NCI-H128 (cell line): Measurements from ENCODE around the gene IDH3G.

Experiments
- DNase-seq: peaks from one replicate; lab custom pipeline; 2025; ENCODE audit not compliant: unreplicated experiment; lab: John Stamatoyannopoulos, UW

IDH3G gene

DNA sequence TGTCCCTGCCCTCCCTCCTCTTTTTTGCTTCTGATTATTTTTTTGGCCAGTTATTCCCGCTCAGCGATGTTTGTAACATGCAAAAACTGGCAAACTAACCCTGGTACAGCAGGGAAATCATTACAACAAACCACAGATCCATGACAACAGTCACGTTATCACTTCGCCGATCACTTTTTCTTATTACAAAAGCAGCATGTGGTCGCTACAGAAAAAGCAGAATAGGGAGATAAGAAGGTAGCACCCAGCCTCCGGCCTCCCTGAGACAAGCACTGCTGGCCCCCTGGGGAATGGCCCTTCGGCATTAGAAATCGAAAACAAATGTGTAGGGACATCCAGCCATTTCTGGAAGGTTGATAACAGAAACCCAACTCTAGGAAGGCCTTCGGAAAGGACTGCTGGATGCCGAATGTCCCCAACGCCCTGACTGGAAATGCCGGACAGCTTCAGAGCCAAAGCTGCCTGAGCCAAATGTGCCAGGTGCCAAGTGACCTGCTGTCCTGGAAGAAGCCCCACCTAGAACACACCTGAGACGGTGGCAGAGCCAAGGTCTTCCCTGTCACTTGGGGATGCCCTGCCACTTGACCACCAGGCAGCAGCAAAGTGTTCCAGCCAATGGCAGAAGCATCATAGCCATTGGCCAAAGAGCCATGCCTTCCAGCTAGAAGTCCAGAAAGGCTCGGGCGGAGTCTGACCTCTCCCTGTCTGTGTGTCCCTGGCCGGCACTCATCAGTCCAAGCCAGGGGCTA lies 2.9 kb downstream of the IDH3G start:
- DNase-seq: no peak

- no peak for DNase-seq
Observed at GRCh38 chrX:153789654-153790053, 4.5 kb downstream of the IDH3G start.

GRCh38 chrX:153786669-153787068 lies 7.5 kb downstream of the IDH3G start:
- no peak for DNase-seq

DNA sequence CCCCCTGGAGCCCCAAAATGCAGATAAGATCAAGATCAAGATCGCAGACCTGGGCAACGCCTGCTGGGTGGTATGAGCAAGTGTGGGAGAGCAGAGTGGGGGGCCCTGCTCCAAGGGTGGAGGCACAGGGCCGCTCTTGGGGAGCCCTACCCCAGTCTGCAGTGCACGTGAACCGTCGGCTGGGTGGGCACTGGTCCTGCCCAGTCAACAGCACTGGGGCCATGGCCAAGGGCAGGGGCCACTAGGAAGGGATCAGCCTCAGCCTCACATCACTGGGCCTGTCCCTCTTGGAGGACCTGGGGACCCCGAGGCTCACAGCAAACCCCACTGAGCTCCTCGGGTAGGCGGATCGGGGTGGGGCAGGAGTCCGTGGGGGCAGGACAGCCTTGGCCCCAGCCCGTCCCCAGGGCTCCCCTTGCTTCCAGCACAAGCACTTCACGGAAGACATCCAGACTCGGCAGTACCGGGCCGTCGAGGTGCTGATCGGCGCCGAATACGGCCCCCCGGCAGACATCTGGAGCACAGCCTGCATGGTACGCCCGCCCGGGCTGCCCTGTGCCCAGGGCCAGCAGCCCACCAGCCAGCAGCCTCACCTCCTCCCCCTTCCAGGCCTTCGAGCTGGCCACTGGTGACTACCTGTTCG lies 9.7 kb downstream of the IDH3G start:
- no peak for DNase-seq

DNA sequence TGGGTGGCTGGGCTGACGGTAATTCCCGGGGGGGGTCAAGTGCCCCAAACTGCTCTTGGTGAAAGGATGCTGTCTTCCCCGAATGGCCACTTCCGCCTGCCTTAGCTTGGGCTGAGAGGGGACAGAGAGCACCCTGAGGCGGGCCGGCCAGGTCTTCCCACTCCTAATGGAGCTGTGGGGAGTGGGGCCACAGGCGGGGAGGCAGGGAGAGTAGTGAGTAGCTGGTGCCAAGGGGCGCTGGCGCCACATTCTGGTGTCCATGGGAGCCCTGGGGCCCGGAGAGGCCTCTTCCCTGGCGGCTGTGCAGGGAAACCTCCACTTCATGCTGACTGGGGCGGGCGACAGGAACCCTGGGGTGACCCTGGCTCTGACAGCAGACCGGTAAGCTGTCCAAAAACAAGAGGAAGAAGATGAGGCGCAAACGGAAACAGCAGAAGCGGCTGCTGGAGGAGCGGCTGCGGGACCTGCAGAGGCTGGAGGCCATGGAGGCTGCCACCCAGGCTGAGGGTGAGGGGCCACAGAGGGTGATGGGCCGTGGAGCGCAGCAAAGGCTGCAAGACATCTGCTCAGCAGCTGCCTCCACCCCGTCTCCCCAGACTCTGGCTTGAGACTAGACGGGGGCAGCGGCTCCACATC lies 10.7 kb downstream of the IDH3G start:
- DNase-seq: no peak

- DNase-seq: no peak
Observed at GRCh38 chrX:153782871-153783270, 11.3 kb downstream of the IDH3G start.

- peak; percentile 80 for DNase-seq
Observed at GRCh38 chrX:153782313-153782712, 11.9 kb downstream of the IDH3G start.

- DNase-seq: no peak
Observed at GRCh38 chrX:153781428-153782047, 12.6 kb downstream of the IDH3G start.

DNA sequence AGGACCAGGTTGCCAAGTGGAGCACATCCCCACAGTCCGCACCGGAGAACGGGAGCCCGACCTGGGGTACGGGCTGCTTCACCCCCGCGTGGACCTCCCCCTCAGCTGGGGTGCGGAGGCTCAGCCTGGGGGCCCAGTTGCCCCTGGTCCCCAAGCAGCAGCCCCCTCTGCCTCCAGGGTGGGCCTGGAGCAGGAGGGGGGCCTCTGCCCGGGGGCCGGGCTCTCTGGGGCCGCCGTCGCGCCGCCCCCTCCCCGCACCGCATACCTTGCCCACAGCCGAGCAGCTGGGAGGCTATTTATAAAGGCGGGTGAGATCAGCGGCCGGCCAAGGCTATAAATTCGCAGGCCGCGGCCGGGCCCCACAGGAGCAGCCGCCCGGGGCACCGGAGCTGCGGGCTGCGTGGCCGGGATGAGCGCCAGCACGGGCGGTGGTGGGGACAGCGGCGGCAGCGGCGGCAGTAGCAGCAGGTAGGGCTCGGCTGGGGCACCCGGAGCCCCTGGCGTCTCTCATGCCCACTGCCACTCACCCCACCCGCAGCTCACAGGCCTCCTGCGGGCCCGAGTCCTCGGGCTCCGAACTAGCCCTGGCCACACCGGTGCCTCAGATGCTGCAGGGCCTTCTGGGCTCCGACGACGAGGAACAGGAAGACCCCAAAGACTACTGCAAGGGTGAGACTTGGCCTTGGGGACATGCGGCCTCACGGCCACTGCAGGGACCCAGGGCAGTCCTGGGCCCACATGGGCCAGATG lies 13.3 kb downstream of the IDH3G start, which contains the start of gene SRPK3:
SRPK3 (plus strand) TSS at position 364 of the 750 bp plus-strand sequence; CDS start at position 410, 46 bp downstream.
- DNase-seq: no peak

- DNase-seq: no peak
Observed at GRCh38 chrX:153779891-153780677, 14.1 kb downstream of the IDH3G start.

DNA sequence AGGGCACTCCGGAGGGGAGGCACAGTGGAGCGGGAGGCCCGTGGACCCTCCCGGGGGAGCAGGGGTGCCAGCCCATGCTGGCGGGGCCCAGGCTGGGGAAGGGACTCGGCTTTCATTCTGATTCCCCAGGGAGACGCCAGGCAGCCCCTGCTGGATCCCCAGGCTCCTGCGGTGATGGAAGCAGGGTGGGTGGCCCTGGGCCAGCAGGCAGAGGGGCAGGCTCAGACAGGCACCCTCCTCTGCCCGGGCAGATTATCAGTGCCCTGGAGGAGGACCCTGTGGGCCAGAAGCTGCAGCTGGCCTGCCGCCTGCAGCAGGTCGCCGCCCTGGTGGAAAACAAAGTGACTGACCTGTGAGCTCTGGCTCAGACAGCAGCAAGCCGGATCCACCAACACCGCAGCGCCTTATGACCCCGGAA lies 15.5 kb downstream of the IDH3G start:
- DNase-seq: no peak

GRCh38 chrX:153778181-153778580 lies 16.0 kb downstream of the IDH3G start:
- no peak for DNase-seq

- DNase-seq: no peak
Observed at GRCh38 chrX:153777261-153778090, 16.7 kb downstream of the IDH3G start.

- no peak for DNase-seq
Observed at GRCh38 chrX:153776611-153777045, 17.5 kb downstream of the IDH3G start.

DNA sequence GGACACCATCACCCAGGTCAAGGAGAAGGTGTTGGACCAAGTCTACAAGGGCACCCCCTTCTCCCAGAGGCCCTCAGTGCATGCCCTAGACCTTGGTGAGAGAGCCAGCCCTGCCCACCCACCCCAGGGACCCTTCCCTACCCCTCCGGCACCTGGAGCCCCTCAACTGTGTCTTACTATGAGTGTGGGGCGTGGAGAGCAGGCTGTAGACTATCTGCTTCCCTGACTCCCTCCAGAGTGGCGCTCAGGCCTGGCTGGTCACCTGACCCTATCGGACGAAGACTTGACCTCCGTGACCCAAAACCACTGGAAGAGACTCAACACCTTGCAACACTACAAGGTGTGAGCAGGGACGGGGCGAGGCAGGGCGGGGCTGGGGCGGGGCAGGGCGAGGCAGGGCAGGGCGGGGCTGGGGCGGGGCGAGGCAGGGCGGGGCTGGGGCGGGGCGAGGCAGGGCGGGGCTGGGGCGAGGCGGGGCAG lies 18.0 kb downstream of the IDH3G start:
- no peak for DNase-seq

GRCh38 chrX:153775293-153776119 lies 18.7 kb downstream of the IDH3G start:
- no peak for DNase-seq

DNA sequence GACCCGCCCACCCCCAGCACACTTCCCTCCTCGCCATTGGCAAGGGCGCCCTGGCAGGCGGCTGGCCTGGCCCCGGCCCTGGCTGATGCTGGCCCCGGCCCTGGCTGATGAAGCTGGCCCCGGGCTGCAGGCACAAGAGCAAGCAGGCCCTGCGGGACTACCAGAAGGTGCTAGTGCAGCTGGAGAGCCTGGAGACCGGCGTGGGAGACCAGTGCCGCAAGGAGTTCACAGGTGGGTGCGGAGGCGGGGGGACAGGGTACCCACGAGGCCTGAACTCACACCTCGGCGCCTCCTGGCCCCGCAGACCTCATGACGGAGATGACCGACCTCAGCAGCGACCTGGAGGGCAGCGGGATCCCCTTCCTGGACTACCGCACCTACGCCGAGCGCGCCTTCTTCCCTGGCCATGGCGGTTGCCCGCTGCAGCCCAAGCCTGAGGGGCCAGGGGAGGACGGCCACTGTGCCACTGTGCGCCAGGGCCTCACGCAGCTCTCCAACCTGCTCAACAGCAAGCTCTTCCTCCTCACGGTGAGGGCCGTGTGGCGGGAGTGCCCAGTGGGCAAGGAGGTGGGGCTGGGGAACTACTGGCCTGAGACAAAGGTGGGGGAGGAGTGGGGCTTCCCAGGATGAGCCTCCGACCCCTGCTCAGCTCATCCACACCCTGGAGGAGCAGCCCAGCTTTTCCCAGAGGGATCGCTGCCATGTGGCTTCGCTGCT lies 19.4 kb downstream of the IDH3G start:
- no peak for DNase-seq
